CD4-positive, alpha-beta T cell (primary cell): ENCODE measurements around the gene PTPRO. TPM values are rescaled to one million over a fixed set of nuclear protein-coding genes. Genes with fewer than 3 reads are reported as not detected.

Experiments used
- ATAC-seq: fragments of 200-7000 bp; cut with Tn5 transposase; one replicate; pipeline ENCODE4 v1.10.0; 2022; ENCODE audit warnings: mild to moderate bottlenecking; ENCODE audit not compliant: poor library complexity
- CTCF ChIA-PET: fragments of 350-600 bp; sonication (Branson Sonifier 250); formaldehyde crosslinking; loops from one replicate; lab custom pipeline; 2021; ENCODE audit warnings: antibody characterized with exemption, inconsistent platforms; lab: Charles Lee
- POLR2A ChIA-PET: fragments of 350-600 bp; sonication (Branson Sonifier 250); formaldehyde crosslinking; loops from one replicate; lab custom pipeline; 2021; ENCODE audit warnings: antibody characterized with exemption, inconsistent platforms; lab: Charles Lee
- DNase-seq, 14 experiments: peaks; one replicate each; pipeline ENCODE4 v3.0.0-alpha.2; 2013 to 2020; ENCODE audit warnings: mixed read lengths in 2 of 14
- H3K27ac ChIP-seq, 2 donors: one replicate each; pipeline versions ENCODE4 v1.5.1 to v1.7.0; 2013; ENCODE audit warnings: low read length in 2 of 2, low read depth in 1 of 2, mild to moderate bottlenecking in 1 of 2
- H3K27me3 ChIP-seq, 2 experiments: 1 replicate in 1 of 2; 2 replicates in 1 of 2; pipeline versions ENCODE4 v1.6.1 to v1.7.0; 2013; ENCODE audit warnings: low read length in 2 of 2, control low read depth in 1 of 2, mild to moderate bottlenecking in 1 of 2, moderate library complexity in 1 of 2; ENCODE audit not compliant: insufficient read depth in 2 of 2, control insufficient read depth in 1 of 2
- H3K36me3 ChIP-seq: one replicate; pipeline ENCODE4 v1.6.1; 2013; ENCODE audit warnings: low read length, control low read depth; ENCODE audit not compliant: insufficient read depth
- H3K4me1 ChIP-seq: one replicate; pipeline ENCODE4 v1.6.1; 2013; ENCODE audit warnings: low read length, control low read depth; ENCODE audit not compliant: insufficient read depth
- H3K4me3 ChIP-seq: one replicate; pipeline ENCODE4 v1.5.1; 2013; ENCODE audit warnings: mild to moderate bottlenecking, low read length, moderate library complexity
- H3K9me3 ChIP-seq, 2 experiments: 1 replicate in 1 of 2; 2 replicates in 1 of 2; pipeline versions ENCODE4 v1.6.1 to v1.7.0; 2013; ENCODE audit warnings: low read length in 2 of 2, mild to moderate bottlenecking in 2 of 2, control low read depth in 1 of 2, moderate library complexity in 1 of 2; ENCODE audit not compliant: control insufficient read depth in 1 of 2, insufficient read depth in 1 of 2
- H3K27ac Mint-ChIP-seq: one replicate; pipeline ENCODE4 v1.8.0; 2020; ENCODE audit warnings: mixed read lengths
- H3K27me3 Mint-ChIP-seq: one replicate; pipeline ENCODE4 v1.8.0; 2021; ENCODE audit warnings: mixed read lengths
- H3K36me3 Mint-ChIP-seq: one replicate; pipeline ENCODE4 v1.8.0; 2021; ENCODE audit warnings: low read depth, mixed read lengths
- H3K4me1 Mint-ChIP-seq: one replicate; pipeline ENCODE4 v1.8.0; 2021; ENCODE audit warnings: low read depth, mixed read lengths
- H3K4me3 Mint-ChIP-seq: one replicate; pipeline ENCODE4 v1.8.0; 2020; ENCODE audit warnings: mild to moderate bottlenecking, mixed read lengths
- H3K9me3 Mint-ChIP-seq: one replicate; pipeline ENCODE4 v1.8.0; 2020; ENCODE audit warnings: mixed read lengths
- CTCF ChIP-seq: fragments of 200-600 bp; IDR thresholded peaks from one replicate; pipeline ENCODE4 v1.8.0; 2022; ENCODE audit warnings: antibody characterized with exemption, mild to moderate bottlenecking
- intact Hi-C, 2 experiments: fragments of 100-400 bp; cut with DNase I in 1 of 2; cut with micrococcal nuclease in 1 of 2; formaldehyde crosslinking; loops; one replicate each; pipeline versions ENCODE4 v1.15.1 to v1.9.0; 2023 to 2025; cut with DNase I, micrococcal nuclease
- total RNA-seq, 174 experiments: library from RNA in 2 of 174; stranded (reverse) in 2 of 174; gene quantifications; one replicate each; pipeline ENCODE4 v1.2.3 and lab custom pipeline; 2021 to 2026

PTPRO gene
- total RNA-seq, 2 experiments from 2014 or later: 2.1 to 2.8 TPM

- no peaks in the 10 kb centered on the region for H3K9me3 ChIP-seq
- Mint-ChIP-seq H3K27ac (no peak overlapping the region), H3K36me3 (no peaks in the 10 kb centered on the region), H3K27me3 (peaks cover 7% of the 10 kb centered on the region), H3K4me1 (no peaks in the 10 kb centered on the region), H3K9me3 (no peaks in the 10 kb centered on the region), H3K4me3 (no peak overlapping the region)
- H3K4me3 ChIP-seq: no peak overlapping the region
- intact Hi-C loops: no loop called here
- TF ChIP-seq CTCF: no peak
- ChIA-PET CTCF (no interaction called here), POLR2A (no interaction called here)
- ATAC-seq (no peak), DNase-seq (no peak)
- H3K27me3 ChIP-seq: no peaks in the 10 kb centered on the region
- no peaks in the 10 kb centered on the region for H3K4me1 ChIP-seq
- no peak overlapping the region for H3K27ac ChIP-seq
- H3K36me3 ChIP-seq: no peaks in the 10 kb centered on the region
Measured at GRCh38 chr12:15356951-15357364, 34.6 kb downstream of the PTPRO start.

GRCh38 chr12:15364221-15365160 lies 42.2 kb downstream of the PTPRO start:
- Mint-ChIP-seq H3K9me3 (no peaks in the 10 kb centered on the region), H3K27ac (no peak overlapping the region), H3K4me1 (no peaks in the 10 kb centered on the region), H3K27me3 (peaks cover 21% of the 10 kb centered on the region), H3K4me3 (no peak overlapping the region), H3K36me3 (no peaks in the 10 kb centered on the region)
- no peak for TF ChIP-seq CTCF
- Histone ChIP-seq H3K27me3 (peaks cover 0 to 5% of the 10 kb centered on the region in 2 experiments), H3K9me3 (no peaks in the 10 kb centered on the region), H3K27ac (no peak overlapping the region), H3K36me3 (no peaks in the 10 kb centered on the region), H3K4me3 (no peak overlapping the region), H3K4me1 (no peaks in the 10 kb centered on the region)
- no peak for DNase-seq
- CTCF ChIA-PET: no interaction called here
- POLR2A ChIA-PET: no interaction called here
- ATAC-seq: no peak
- intact Hi-C loops: no loop called here

- H3K4me1 Mint-ChIP-seq: no peaks in the 10 kb centered on the region
- CTCF ChIA-PET: no interaction called here
- no peaks in the 10 kb centered on the region for H3K36me3 ChIP-seq
- H3K4me3 ChIP-seq: no peak overlapping the region
- H3K27me3 ChIP-seq: peaks cover 0 to 9% of the 10 kb centered on the region in 2 experiments
- no peak overlapping the region for H3K4me3 Mint-ChIP-seq
- intact Hi-C loops: no loop called here
- H3K36me3 Mint-ChIP-seq: no peaks in the 10 kb centered on the region
- H3K9me3 ChIP-seq: no peaks in the 10 kb centered on the region
- peaks cover 37% of the 10 kb centered on the region for H3K27me3 Mint-ChIP-seq
- POLR2A ChIA-PET: no interaction called here
- no peak for TF ChIP-seq CTCF
- H3K9me3 Mint-ChIP-seq: peaks cover 2% of the 10 kb centered on the region
- no peaks in the 10 kb centered on the region for H3K4me1 ChIP-seq
- no peak overlapping the region for H3K27ac Mint-ChIP-seq
- no peak overlapping the region for H3K27ac ChIP-seq
- DNase-seq (no peak), ATAC-seq (no peak)
Measured at GRCh38 chr12:15368812-15369211, 46.5 kb downstream of the PTPRO start.
